HG02884 (cell line): Measurements from ENCODE around the gene VWA8.
"Not testable (repeated sequence)": the region's sequence is repeated elsewhere in the genome, so short reads cannot be mapped to it uniquely, and the experiment has no call there.

Experiments
- ATAC-seq: cut with Tn5 transposase; IDR thresholded peaks from one replicate; pipeline ENCODE4 v1.9.1; 2021; ENCODE audit warnings: mild to moderate bottlenecking, moderate library complexity; ENCODE audit not compliant: unreplicated experiment

VWA8 gene

GRCh38 chr13:41542281-41542680 lies 418.6 kb downstream of the VWA8 start:
- no peak for ATAC-seq

DNA sequence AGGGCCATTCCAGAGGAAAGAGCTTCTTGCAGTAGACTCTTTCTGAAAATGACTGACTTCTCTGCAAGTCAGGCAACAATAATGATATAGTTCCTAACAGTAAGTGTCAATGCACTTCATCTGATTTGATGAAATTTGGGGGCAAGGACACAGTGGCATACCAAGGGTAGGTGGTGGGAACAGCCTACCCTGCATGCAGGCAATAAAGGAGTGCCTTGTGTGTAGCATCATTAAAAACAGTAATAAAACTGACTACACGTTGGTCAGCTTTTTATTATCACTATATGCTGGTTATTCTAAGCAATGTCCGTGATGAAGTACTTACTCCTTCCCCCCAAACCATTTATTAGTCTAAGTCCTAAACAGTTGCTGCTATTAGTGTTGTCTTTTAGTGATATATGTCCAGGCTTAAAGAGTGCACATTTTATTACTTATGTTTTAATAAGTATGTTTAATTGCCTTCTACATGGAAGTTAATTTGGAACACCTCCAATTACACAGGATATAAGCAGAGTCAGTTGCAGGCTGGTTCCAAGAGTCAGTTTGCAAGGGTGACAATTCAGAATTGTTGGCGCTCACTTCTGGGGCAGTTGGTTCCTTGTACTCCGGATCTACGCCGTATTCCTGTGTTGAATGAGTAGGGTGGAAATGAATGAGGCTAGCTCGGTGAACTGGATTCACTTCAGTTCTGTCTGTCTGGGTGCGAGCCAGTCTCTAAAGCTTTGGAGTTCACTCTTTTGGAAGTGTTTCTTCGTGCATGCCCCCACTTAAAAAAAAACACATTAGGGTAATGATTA lies 419.6 kb downstream of the VWA8 start:
- ATAC-seq = no peak

DNA sequence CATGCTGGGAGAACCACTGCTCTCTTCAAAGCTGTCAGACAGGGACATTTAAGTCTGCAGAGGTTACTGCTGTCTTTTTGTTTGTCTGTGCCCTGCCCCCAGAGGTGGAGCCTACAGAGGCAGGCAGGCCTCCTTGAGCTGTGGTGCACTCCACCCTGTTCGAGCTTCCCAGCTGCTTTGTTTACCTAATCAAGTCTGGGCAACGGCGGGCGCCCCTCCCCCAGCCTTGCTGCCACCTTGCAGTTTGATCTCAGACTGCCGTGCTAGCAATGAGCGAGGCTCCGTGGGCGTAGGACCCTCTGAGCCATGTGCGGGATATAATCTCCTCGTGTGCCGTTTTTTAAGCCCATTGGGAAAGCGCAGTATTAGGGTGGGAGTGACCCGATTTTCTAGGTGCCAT lies 420.7 kb downstream of the VWA8 start:
- ATAC-seq = not testable (repeated sequence)

GRCh38 chr13:41533266-41534052 lies 427.4 kb downstream of the VWA8 start:
- no peak for ATAC-seq

- ATAC-seq = no peak
Observed at GRCh38 chr13:41528021-41528420, 432.9 kb downstream of the VWA8 start.

DNA sequence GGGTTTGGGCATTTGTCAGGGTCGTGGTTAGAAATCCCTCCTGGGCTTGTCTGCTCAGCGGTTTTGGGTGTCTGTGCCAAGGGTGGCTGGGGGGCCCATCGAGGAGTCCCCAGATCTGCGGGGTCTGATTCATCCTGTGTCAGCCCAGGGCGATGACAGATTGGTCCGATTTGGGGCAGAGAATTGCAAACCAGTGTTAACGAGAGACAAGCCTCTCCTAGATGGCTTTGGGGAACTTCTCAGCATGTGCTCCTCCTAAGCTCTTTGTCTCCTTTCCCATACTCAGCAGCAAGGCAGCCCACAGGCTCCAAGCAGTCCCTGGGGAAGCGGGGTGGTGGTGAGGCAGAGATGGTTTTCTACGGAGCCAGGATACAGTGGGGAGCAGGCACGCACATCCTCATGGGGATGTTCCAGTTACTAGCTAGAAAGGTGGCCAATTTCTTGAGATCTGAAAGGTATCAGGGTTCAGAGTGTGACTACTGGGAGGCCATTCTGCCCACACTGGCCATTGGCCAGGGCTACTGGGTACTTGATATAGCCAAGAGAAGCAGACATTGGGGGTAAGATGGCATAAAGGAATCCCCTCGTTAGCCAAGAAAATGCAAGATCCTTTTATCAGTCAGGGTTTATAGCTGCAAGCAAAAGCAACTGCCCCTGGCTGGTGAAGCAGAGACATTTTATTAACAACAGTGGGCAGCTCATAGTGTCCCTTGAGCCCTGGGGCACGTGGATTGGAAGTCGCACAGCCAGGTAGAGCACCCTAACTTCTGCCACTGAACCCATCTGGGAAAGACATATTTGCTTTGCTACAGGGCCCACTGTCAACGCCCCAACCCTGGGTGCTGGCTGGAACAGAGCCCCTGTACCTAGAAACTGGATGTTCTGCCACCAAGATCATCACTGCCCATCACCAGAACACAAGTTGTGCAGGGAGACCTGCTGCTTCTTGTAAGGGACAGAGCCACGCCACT lies 440.0 kb downstream of the VWA8 start:
- ATAC-seq = no peak

DNA sequence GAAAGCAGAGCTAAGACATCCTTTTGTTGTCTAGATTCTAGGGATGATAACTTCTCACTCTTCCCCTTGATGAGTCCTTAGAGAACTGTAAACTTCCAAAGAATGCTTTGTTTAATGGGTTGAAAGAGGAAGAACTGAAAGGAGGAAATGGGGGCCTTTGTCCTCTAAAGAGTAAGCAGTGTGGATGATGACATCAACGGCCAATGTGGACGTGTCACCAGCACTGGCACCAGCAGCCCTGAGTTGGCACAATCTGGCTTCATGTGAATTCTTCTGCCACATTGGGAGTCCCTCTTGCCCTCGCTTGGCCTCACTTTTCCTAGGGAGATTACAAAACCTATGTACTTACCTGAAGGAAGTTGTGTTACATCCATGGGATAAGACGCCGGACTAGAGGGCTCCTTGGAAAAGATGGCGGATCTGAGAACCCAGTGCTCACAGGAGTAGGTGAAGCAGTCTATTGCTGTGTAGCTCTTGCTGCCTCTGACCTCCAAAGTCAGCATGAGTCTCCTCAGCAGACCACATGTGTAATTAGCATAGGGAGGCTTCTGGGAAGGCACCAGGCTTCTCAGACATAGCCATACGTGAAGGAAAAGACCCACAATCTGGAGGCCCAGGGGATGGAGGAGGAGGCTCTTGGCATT lies 440.8 kb downstream of the VWA8 start:
- ATAC-seq = no peak
